NCI-H524 (cell line): ENCODE data around the gene CSTPP1.
"Not testable (repeated sequence)": the region's sequence is repeated elsewhere in the genome, so short reads cannot be mapped to it uniquely, and the experiment has no call there.

Experiments used
- DNase-seq, 2 experiments: peaks; one replicate each; lab custom pipeline; 2025; lab: John Stamatoyannopoulos, UW

The CSTPP1 gene

DNA sequence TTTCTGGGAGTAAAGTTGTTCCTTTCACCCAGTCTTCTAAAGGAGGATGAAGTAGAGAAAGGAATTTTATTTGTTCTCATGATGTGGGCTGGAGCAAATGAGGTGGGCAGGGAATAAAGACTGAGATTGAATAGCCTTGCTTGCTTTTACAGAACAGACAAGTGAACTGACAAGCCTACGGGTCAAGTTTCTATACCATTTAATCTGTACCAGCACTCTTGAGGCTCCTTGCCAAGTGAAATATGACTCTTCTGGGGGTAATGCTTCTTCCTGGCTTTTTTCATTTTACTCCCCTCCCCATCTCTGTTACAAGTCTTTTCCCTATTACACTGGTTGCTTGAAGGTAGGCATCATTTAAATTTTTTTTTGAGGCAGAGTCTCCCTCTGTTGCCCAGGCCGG is 54.8 kb downstream of the CSTPP1 start:
- peak in 1 of 2 experiments; percentile 14 for DNase-seq

DNA sequence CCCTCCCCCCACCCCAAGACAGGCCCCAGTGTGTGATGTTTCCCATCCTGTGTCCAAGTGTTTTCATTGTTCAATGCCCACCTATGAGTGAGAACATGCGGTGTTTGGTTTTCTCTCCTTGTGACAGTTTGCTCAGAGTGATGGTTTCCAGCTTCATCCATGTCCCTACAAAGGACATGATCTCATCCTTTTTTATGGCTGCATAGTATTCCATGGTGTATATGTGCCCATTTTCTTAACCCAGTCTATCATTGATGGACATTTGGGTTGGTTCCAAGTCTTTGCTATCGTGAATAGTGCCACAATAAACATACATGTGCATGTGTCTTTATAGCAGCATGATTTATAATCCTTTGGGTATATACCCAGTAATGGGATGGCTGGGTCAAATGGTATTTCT is 55.8 kb downstream of the CSTPP1 start:
- not testable (repeated sequence) for DNase-seq

DNA sequence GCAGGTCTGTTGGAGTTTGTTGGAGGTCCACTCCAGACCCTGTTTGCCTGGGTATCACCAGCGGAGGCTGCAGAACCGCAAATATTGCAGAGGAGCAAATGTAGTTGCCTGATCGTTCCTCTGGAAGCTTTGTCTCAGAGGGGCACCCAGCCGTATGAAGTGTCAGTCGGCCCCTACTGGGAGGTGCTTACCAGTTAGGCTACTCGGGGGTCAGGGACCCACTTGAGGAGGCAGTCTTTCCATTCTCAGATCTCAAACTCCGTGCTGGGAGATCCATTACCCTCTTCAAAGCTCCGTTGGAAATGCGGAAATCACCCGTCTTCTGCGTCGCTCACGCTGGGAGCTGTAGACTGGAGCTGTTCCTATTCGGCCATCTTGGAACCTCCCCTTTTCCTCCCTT is 61.2 kb downstream of the CSTPP1 start:
- not testable (repeated sequence) for DNase-seq

DNA sequence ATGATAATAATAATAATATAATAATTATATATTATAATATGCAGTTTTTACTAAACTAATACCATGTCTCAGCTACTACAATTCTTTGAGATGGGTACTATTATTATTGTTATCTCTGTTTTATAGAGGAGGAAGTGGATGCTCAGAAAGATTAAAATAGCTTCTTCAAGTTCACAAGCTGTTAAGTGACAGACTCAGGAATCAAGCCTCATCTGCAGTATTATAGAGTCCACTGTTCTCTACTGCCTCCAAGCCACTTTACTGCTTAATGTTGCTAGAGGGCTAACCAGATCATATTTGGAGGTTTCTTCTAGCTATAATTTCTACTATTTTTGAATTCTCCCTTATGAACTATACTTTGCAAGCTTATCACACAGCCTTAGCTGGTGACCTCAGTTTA is 62.7 kb downstream of the CSTPP1 start:
- no peak for DNase-seq

DNA sequence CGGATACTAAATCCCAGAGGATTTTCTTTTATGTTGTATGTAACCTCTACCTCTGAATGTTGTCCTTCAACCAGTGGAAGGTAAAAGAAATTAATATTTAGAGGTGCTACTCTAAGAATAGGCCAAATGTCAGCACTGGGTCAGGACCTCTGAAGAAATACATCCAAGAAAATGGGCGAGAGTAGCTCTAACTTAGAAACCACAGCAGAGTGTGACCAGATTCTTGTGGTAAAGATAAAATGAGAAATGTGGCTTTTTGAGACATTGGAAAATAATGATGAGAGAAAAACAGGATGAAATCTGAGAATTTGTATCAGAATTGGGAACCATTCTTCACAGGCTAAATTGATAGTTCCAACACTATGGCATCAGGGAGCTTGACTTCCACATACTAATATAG is 63.5 kb downstream of the CSTPP1 start:
- DNase-seq, result no peak

DNA sequence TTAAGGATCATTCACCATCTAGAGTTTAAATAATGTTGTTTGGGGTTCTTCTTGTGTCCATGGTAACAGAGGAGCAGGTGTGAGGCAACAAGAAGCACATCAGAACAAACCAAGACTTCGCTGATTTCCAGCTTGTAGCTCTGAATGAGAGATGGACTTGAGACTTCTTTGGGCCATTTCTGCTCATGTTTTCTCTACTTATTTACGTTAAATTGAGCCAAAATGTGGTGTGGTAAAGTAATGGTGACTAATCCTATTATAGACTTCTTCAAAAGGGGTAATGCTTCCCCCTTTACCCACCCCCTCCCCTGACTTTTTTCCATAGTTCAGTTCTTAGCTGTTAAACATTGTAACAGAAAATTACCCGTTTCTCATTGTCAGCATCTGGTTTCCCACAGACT is 65.2 kb downstream of the CSTPP1 start:
- DNase-seq, result no peak

DNA sequence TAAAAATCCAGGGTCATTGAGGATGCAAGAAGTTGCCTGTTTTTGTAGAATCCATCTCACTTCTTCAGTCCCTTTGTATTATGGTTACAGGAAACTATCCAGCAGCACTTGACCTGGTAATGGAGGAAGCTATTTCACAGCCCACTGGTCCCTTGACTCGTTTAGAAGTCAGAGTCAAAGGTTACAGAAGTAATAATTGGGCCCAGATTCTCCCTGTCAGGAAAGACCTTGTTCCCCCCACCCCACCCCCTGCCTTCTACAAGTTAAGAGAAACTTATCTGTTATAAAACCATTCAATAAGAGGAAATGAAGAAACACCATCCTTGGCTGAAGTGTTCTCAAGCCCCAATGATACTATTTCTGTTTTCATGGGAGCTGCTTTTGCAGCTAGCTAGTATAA is 65.8 kb downstream of the CSTPP1 start:
- no peak for DNase-seq

DNA sequence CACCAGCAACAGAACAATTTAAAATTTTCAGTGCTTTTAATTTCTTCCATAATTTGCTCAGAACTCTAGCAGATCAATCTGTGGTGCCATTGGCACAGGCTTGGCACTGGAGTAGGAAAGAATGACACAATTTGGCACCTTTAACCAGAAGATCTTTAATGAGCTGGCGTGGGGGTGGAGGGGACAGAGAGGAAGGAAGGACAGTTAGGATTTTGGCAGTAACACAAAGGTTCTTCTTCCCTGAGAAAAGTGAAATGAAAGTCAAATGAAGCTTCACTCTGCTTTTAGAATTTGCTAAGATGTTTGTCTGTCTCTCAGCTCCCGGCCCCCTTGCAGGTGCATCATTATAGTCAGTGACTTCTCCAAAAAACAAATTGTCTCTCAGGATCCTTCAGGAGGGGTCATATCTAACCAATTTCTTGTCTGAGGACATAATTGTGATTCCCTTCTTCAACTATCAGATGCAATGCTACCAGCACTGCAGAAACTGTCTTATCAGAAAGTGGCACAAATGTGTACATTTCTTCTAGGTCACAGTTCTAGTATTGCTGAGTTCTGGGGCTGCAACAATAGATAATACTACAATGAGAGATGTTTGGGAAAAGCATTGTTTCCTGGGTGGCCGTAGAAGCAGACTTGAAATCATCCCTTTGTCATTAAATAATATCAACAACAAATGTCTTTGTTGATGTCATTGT is 66.8 kb downstream of the CSTPP1 start:
- DNase-seq, result no peak

DNA sequence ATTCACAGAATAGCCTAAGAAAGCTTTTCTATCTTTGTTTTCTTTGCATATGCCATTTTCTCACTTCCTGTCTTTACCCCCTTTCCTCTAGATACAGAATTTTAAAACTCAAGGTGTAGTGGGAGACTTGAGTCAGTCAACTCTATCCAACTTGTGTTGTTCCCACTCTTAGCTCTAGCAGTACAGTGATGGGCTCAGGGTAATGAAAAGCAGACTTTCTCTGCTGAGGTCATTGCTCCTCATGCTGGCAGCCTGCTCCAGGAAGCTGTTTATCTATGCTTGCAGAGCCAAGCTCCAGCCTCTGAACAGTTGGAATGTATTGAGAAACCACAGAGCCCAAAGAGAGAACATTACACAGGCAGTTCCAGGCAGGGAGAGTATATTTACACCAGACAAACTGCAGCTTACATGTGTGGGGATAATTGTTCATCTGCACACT is 68.1 kb downstream of the CSTPP1 start:
- no peak for DNase-seq

DNA sequence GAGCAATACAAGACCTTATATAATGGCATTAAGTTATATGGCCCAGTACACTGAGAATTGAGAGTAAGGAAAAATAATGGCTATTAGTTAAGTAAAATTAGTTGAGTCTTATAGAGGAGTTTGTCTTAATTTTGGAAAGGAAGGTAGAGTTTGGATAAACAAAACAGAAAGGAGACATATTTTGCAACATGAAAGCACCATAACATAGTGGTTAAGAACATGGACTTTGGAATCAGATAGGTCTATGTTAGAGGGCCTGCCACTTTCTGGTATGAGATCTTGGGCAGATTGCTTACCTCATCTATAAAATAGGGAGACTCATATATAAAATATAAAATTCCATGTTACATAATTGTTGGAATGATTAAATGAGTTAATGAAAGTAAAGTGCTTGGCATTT is 68.9 kb downstream of the CSTPP1 start:
- DNase-seq, result no peak

DNA sequence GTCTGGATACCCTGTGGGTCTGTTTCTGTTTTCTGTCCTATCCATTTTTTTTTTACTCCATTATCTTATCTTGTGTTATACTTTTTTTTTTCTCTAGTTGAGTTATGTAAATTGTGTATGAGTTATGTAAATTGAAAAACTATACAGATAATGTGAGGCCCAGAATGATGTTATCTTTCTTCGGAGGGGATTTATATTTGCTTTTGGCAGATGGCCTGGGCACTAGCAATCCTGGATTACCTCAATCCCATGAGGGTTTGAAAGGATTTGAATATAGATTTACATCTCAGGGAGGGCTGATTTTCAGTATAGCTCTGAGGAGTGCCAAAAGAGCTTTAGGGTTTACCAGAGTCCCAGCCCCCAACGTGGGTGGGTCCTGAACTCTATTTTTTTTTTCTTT is 71.0 kb downstream of the CSTPP1 start:
- peak; percentile 66 to 85 for DNase-seq

DNA sequence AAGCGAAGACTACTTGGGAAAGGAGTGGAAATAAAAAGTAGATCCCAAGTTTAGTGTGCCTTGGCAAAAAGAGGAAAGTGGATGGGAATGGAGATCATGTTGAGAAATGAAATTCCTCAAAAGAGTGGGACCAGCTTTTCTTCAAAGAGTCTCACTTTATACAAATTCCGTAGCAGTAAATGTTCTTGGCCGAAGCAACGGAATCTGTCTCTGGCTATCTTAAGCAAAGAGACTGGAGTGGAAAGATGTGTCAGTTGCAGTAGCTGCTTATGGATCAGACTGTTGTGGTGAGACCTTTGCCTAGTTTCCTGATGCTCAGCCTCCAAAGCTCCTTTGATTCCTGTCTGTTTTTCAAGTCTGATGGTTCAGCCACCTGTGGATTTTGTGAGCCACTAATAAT is 73.6 kb downstream of the CSTPP1 start:
- DNase-seq, result no peak

DNA sequence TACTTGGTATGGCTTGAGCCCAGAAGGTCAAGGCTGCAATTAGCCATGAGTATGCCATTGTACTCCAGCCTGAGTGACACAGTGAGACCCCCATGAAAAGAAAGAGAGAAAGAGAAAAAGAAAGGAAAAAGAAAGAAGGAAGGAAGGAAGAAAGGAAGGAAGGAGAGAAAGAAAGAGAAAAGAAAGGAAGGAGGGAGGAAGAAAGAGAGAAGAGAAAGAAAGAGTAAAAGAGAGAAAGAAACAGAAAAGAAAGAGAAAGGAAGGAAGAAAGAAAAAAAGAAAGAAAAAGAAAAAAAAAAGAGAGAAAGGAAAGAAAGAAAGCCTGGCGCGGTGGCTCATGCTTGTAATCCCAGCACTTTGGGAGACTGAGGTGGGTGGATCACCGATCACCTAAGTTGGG is 77.5 kb downstream of the CSTPP1 start:
- DNase-seq, result no peak

DNA sequence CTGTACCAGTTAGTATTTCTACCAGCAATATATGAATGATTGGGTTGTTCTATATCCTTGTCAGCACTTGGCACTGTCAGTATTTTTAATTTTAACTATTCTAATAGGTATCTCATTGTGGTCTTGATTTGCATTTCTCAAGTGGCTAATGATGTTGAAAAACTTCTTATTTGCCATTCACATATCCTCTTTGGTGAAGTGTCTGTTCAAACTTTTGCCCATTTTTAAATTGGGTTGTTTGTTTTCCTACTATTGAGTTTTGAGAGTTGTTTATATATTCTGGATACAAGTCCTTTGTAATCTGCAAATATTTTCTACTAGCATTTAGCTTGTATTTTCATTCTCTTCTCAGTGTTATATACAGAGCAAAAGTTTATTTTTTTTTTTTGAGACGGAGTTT is 82.1 kb downstream of the CSTPP1 start:
- DNase-seq, result no peak

DNA sequence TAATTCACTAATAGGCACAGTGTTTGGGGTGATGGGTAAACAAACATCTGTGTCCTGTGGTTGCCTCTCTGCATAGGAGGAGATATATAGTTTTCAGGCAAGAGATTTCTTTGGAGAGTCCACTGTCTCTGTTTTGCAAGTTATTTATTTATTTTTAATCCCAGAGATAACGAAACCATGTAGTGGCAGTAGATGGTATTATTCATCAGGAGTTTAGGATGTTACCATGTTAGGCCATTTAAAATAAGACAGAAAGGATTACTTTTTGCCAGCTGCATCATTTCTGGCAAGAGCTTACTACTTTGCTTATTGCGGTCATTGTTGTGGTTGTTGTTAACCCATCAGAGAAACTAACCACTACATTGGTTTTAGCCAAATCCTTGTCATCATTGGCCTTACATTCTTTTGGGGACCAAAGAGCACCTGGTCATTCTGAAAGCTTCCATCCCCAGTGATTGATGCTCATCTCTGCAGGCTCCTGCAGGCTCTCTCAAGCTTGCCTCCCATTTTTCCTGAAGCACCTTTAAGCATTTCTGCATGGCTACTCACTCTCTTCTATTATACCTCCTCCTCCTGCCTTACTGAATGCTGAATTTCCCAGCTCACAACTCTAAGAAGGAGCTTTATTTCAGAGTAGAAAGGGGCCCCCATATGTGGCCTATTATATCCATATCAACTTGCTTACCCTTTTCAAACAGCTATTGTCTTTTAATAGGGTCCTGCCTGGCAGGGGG is 84.4 kb downstream of the CSTPP1 start:
- DNase-seq, result no peak

DNA sequence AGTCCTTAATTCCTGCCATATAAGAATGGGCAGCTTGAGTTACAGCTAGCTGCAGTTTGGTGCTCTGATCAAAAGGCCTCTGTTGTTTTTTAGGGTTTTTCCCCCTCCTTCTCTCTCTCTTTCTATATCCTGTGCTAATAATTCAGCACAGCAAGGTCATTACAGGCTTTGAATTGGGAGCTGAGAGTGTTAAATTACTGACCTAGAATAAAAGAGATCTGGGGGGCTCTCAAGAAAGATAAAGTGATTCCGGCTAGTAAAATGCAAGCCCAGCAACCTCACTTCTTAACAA is 84.9 kb downstream of the CSTPP1 start:
- no peak for DNase-seq

DNA sequence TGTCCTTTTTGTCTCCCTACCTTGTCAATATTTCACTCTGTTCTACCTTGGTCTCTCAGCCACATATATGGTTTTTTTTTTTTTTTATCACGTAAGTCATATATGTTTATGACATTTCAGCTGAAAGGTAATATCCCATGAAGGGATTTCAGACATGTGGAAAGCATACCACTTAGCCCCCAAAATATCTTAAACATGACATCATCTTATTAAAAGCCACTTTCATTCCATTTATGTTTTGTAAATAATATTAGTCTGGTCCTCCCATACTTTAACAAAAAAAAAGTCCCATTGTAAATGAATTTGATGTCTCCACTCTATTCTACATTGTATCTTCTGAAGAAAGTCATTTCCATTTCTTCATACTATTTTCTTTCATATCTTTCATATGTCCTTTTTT is 85.4 kb downstream of the CSTPP1 start:
- no peak for DNase-seq

DNA sequence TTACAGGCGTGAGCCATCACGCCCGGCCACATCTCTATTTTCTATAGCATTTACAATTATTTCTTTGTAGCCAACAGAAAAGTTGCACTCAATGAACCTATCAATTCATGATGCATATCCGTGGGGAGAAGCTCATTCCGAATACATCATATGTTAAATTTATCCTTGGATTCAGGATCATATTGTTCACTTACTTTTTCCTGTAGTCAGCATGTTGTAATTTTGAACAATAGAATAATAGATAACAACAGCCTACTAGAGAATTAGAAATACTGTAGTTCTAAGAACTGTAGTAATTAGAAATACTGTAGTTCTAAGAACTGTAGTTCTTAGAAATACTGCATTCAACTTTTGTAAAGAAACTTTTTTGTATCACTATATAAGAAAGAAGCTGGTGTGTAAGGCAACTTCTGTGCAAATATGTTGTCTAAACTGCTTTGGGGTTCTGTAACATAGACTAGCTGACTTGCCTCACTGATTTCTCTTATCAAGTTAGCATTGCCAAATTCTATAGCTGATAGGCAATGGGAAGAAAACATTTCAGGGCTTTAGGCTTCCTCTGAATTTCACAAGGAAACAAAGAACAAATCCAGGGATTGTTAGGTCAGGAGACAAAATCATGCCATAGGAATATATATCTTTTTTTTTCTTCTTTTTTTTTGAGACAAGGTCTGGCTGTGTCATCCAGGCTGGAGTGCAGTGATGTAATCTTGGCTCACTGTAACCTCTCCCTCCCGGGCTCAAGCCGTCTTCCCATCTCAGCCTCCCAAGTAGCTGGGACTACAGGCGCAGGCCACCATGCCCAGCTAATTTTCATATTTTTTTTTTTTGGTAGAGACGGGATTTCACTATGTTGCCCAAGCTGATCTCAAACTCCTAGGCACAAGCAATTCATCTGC is 91.9 kb downstream of the CSTPP1 start:
- no peak for DNase-seq

DNA sequence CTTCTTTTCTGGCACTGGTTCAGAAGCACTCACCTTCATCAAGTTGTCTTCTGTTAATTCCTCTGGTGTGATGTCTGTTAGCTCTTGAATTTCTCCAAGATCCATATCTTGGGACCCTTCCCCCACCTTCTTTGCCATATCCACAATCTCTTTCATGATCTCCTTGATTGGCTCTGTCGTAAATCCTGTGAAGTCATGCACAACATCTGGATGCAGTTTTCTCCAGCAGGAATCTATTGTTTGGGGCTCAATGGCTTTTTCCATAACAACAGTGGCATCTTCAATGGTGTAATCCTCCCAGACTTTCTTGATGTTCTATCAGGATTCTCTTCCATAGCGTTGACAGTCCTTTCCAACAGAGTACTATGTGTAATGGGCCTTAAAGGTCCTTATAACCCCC is 96.9 kb downstream of the CSTPP1 start:
- DNase-seq, result no peak

DNA sequence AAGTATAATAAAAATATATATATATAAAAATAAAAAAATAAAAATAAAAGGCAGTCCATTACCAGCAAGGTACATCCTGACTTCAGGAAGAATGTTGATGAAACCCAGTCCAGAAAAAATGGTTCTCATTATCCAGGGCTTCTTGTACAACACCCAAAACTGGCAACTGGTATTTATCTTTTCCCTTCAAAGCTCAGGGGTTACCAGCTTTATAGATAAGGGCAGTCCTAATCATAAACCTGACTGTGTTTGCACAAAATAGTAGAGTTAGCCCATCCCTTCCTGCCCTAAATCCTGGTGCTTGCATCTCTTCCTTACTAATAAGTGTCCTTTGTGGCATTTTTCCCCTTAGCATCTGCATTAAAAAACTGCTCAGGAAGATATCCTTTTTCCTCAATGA is 97.5 kb downstream of the CSTPP1 start:
- no peak for DNase-seq

DNA sequence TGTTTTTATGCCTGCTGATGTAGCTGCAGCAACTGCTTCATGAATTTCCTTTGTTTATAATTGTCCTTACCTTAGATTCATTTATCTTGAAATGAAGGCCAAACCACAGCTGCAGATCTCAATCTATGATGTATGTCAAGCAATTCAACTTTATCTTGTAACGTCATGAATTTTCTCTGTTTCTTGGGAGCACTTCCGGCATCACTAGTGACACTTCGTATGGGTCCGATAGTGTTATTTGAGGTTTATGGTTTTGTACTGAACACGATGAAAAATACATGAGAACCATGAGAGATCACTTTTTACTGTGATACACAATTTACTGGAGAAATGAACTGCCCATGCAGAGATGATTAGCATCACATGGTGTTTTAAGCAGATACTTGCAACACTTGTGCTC is 98.5 kb downstream of the CSTPP1 start:
- no peak for DNase-seq

DNA sequence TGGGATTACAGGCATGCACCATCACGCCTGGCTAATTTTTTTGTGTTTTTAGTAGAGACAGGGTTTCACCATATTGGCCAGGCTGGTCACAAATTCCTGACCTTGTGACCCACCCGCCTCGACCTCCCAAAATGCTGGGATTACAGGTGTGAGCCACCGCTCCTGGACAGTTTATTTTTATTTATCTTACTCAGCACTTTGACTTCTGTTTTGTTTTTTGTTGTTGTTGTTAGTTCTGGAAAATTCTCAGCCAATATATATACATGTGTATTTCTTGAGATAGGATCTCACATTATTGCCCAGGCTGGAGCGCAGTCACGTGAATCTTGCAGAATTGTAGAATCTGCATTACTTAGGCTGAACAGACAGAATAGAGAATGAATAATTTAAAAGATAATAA is 107.6 kb downstream of the CSTPP1 start:
- DNase-seq, result no peak

DNA sequence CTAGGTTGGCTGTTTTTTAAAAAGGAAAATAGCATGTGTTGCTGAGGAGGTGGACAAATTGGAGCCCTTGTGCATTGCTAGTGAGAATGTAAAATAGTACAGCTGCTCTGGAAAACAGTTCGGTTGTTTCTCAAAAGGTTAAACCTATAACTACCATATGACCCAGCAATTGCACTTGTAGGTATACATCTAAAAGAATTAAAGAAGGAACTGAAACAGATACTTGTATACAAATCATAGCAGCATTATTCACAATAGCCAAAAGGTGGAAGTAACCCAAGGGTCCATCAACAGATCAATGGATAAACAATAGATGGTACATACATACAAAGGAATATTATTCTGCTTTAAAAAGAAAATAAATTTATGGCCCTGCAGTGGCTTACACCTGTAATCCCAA is 111.4 kb downstream of the CSTPP1 start:
- DNase-seq, result no peak
